Activated naive CD8-positive, alpha-beta T cell treated with anti-CD3 and anti-CD28 coated beads for 36 hours (primary cell): ENCODE data around the gene VARS2. TPM values are rescaled to one million over a fixed set of nuclear protein-coding genes. Genes with fewer than 3 reads are reported as not detected.
A peak's percentile ranks its signal among the peaks of the same experiment; 100 is the strongest.
"Not testable (repeated sequence)": the region's sequence is repeated elsewhere in the genome, so short reads cannot be mapped to it uniquely, and the experiment has no call there.

Experiments used
- DNase-seq: peaks from one replicate; pipeline ENCODE4 v3.0.0; 2021
- H3K27ac Mint-ChIP-seq: one replicate; pipeline ENCODE4 v1.8.0; 2022; ENCODE audit warnings: mild to moderate bottlenecking, moderate library complexity, mixed read lengths
- H3K27me3 Mint-ChIP-seq: one replicate; pipeline ENCODE4 v1.8.0; 2022; ENCODE audit warnings: mild to moderate bottlenecking, mixed read lengths
- H3K36me3 Mint-ChIP-seq: one replicate; pipeline ENCODE4 v1.8.0; 2021; ENCODE audit warnings: mild to moderate bottlenecking, mixed read lengths
- H3K4me1 Mint-ChIP-seq: one replicate; pipeline ENCODE4 v1.8.0; 2021; ENCODE audit warnings: mixed read lengths
- H3K4me3 Mint-ChIP-seq: one replicate; pipeline ENCODE4 v1.8.0; 2022; ENCODE audit warnings: mild to moderate bottlenecking, moderate library complexity, mixed read lengths
- H3K9me3 Mint-ChIP-seq: one replicate; pipeline ENCODE4 v1.8.0; 2022; ENCODE audit warnings: mixed read lengths
- total RNA-seq, 2 experiments: library from RNA; stranded (reverse); gene quantifications; one replicate each; pipeline ENCODE4 v1.2.3, GENCODE V29; 2021

Gene VARS2
- total RNA-seq, 2 experiments from 2014 or later = 79.5 to 80.9 TPM

- DNase-seq, H3K9me3 Mint-ChIP-seq, H3K27ac Mint-ChIP-seq, H3K36me3 Mint-ChIP-seq, H3K4me3 Mint-ChIP-seq, H3K27me3 Mint-ChIP-seq: not testable (repeated sequence)
- peaks cover 17% of the 10 kb centered on the region for H3K4me1 Mint-ChIP-seq
Observed at GRCh38 chr6:30902196-30902595, 11.8 kb upstream of the VARS2 start.

GRCh38 chr6:30902709-30903108 is 11.3 kb upstream of the VARS2 start:
- Mint-ChIP-seq H3K4me1 (peaks cover 17% of the 10 kb centered on the region), H3K36me3 (peaks cover 2% of the 10 kb centered on the region), H3K27me3 (no peaks in the 10 kb centered on the region), H3K27ac (no peak overlapping the region), H3K9me3 (no peaks in the 10 kb centered on the region), H3K4me3 (no peak overlapping the region)
- DNase-seq = no peak

- DNase-seq = no peak
- no peak overlapping the region for H3K27ac Mint-ChIP-seq
- H3K27me3 Mint-ChIP-seq = no peaks in the 10 kb centered on the region
- peaks cover 17% of the 10 kb centered on the region for H3K4me1 Mint-ChIP-seq
- no peak overlapping the region for H3K4me3 Mint-ChIP-seq
- no peaks in the 10 kb centered on the region for H3K9me3 Mint-ChIP-seq
- peaks cover 2% of the 10 kb centered on the region for H3K36me3 Mint-ChIP-seq
Observed at GRCh38 chr6:30903236-30903635, 10.8 kb upstream of the VARS2 start.

GRCh38 chr6:30907290-30907757 is 6.7 kb upstream of the VARS2 start:
- DNase-seq, H3K27me3 Mint-ChIP-seq, H3K9me3 Mint-ChIP-seq: not testable (repeated sequence)
- Mint-ChIP-seq H3K27ac (peak overlapping the region; percentile 30), H3K4me1 (peaks cover 20% of the 10 kb centered on the region), H3K36me3 (peaks cover 18% of the 10 kb centered on the region), H3K4me3 (peak overlapping the region; percentile 96)

GRCh38 chr6:30907758-30908591 is 6.1 kb upstream of the VARS2 start, which contains the start of gene GTF2H4:
Gene GTF2H4 (plus strand): TSS chr6:30908207.
- H3K27me3 Mint-ChIP-seq = no peaks in the 10 kb centered on the region
- peak within 1 kb of the TSS; percentile 96 for H3K4me3 Mint-ChIP-seq
- H3K4me1 Mint-ChIP-seq = peaks cover 15% of the 10 kb centered on the region
- H3K36me3 Mint-ChIP-seq = peaks cover 21% of the 10 kb centered on the region
- no peaks in the 10 kb centered on the region for H3K9me3 Mint-ChIP-seq
- H3K27ac Mint-ChIP-seq = peak within 1 kb of the TSS; percentile 83
- DNase-seq = peak; percentile 93

GRCh38 chr6:30908700-30909099 is 5.3 kb upstream of the VARS2 start:
- H3K4me1 Mint-ChIP-seq = peaks cover 21% of the 10 kb centered on the region
- peak overlapping the region; percentile 96 for H3K4me3 Mint-ChIP-seq
- H3K27me3 Mint-ChIP-seq = no peaks in the 10 kb centered on the region
- H3K9me3 Mint-ChIP-seq = no peaks in the 10 kb centered on the region
- DNase-seq = no peak
- peaks cover 27% of the 10 kb centered on the region for H3K36me3 Mint-ChIP-seq
- H3K27ac Mint-ChIP-seq = peak overlapping the region; percentile 83

- not testable (repeated sequence) for H3K9me3 Mint-ChIP-seq, DNase-seq, H3K4me3 Mint-ChIP-seq, H3K27me3 Mint-ChIP-seq, H3K27ac Mint-ChIP-seq
- H3K4me1 Mint-ChIP-seq = peaks cover 29% of the 10 kb centered on the region
- H3K36me3 Mint-ChIP-seq = peaks cover 32% of the 10 kb centered on the region
Observed at GRCh38 chr6:30910473-30910872, 3.6 kb upstream of the VARS2 start.

- peaks cover 44% of the 10 kb centered on the region for H3K4me1 Mint-ChIP-seq
Observed at GRCh38 chr6:30912746-30913520, 1.1 kb upstream of the VARS2 start.

GRCh38 chr6:30913721-30914075 is 340 bp upstream of the VARS2 start:
- peaks cover 40% of the 10 kb centered on the region for H3K4me1 Mint-ChIP-seq

More at GRCh38 chr6:30912746-30913520, 1.1 kb upstream of the VARS2 start:
- Mint-ChIP-seq H3K27ac (peak overlapping the region; percentile 34), H3K9me3 (no peaks in the 10 kb centered on the region), H3K36me3 (peaks cover 47% of the 10 kb centered on the region), H3K27me3 (no peaks in the 10 kb centered on the region), H3K4me3 (peak overlapping the region; percentile 94)
- no peak for DNase-seq

GRCh38 chr6:30914854-30915590 is 984 bp downstream of the VARS2 start:
- Mint-ChIP-seq H3K27ac (peak overlapping the region; percentile 94), H3K9me3 (no peaks in the 10 kb centered on the region), H3K36me3 (peaks cover 48% of the 10 kb centered on the region), H3K4me1 (peaks cover 30% of the 10 kb centered on the region), H3K4me3 (peak overlapping the region; percentile 94), H3K27me3 (no peaks in the 10 kb centered on the region)
- no peak for DNase-seq

More at GRCh38 chr6:30913721-30914075, 340 bp upstream of the VARS2 start:
- Mint-ChIP-seq H3K4me3 (peak overlapping the region; percentile 94), H3K36me3 (peaks cover 45% of the 10 kb centered on the region), H3K9me3 (no peaks in the 10 kb centered on the region), H3K27me3 (no peaks in the 10 kb centered on the region), H3K27ac (peak overlapping the region; percentile 94)
- no peak for DNase-seq

GRCh38 chr6:30915591-30915946 is 1.5 kb downstream of the VARS2 start:
- Mint-ChIP-seq H3K4me3 (peak overlapping the region; percentile 94), H3K36me3 (peaks cover 48% of the 10 kb centered on the region), H3K4me1 (peaks cover 30% of the 10 kb centered on the region), H3K9me3 (no peaks in the 10 kb centered on the region), H3K27ac (peak overlapping the region; percentile 94), H3K27me3 (no peaks in the 10 kb centered on the region)
- DNase-seq = no peak

GRCh38 chr6:30917041-30917440 is 3.0 kb downstream of the VARS2 start:
- no peaks in the 10 kb centered on the region for H3K9me3 Mint-ChIP-seq
- H3K4me1 Mint-ChIP-seq = peaks cover 30% of the 10 kb centered on the region
- peaks cover 43% of the 10 kb centered on the region for H3K36me3 Mint-ChIP-seq
- no peak overlapping the region for H3K4me3 Mint-ChIP-seq
- no peak overlapping the region for H3K27ac Mint-ChIP-seq
- no peak for DNase-seq
- no peaks in the 10 kb centered on the region for H3K27me3 Mint-ChIP-seq

GRCh38 chr6:30917487-30917886 is 3.4 kb downstream of the VARS2 start:
- no peak overlapping the region for H3K27ac Mint-ChIP-seq
- no peak overlapping the region for H3K4me3 Mint-ChIP-seq
- no peaks in the 10 kb centered on the region for H3K27me3 Mint-ChIP-seq
- no peaks in the 10 kb centered on the region for H3K9me3 Mint-ChIP-seq
- peaks cover 38% of the 10 kb centered on the region for H3K36me3 Mint-ChIP-seq
- peaks cover 30% of the 10 kb centered on the region for H3K4me1 Mint-ChIP-seq
- DNase-seq = no peak

GRCh38 chr6:30918670-30919069 is 4.6 kb downstream of the VARS2 start:
- Mint-ChIP-seq H3K9me3 (no peaks in the 10 kb centered on the region), H3K27ac (no peak overlapping the region), H3K4me1 (peaks cover 23% of the 10 kb centered on the region), H3K4me3 (no peak overlapping the region), H3K36me3 (peaks cover 30% of the 10 kb centered on the region), H3K27me3 (no peaks in the 10 kb centered on the region)
- DNase-seq = no peak

GRCh38 chr6:30922447-30922852 is 8.4 kb downstream of the VARS2 start:
- no peak overlapping the region for H3K4me3 Mint-ChIP-seq
- H3K36me3 Mint-ChIP-seq = peaks cover 25% of the 10 kb centered on the region
- no peaks in the 10 kb centered on the region for H3K9me3 Mint-ChIP-seq
- no peaks in the 10 kb centered on the region for H3K27me3 Mint-ChIP-seq
- peaks cover 2% of the 10 kb centered on the region for H3K4me1 Mint-ChIP-seq
- DNase-seq = no peak
- H3K27ac Mint-ChIP-seq = no peak overlapping the region
